Subcutaneous adipose tissue (tissue), 4 donors: ENCODE measurements around the gene COTL1. TPM values are rescaled to one million over a fixed set of nuclear protein-coding genes. Genes with fewer than 3 reads are reported as not detected.

Experiments used
- CTCF ChIP-seq: fragments of 450-650 bp; IDR thresholded peaks from one replicate; pipeline ENCODE4 v1.5.1; 2016; ENCODE audit warnings: low read depth, mild to moderate bottlenecking, control low read depth, antibody characterized with exemption, moderate library complexity
- total RNA-seq, 4 donors: library from RNA; depleted of rRNA; stranded (reverse); fragments of >200 nt; gene quantifications; one replicate each; pipeline ENCODE4 v1.1.0, GENCODE V29; 2016

The COTL1 gene
- total RNA-seq, 4 donors from 2014 or later = 27.5 to 114 (median 59.7) TPM

GRCh38 chr16:84572096-84572495, 45.8 kb downstream of the COTL1 start:
- no peak for TF ChIP-seq CTCF

- TF ChIP-seq CTCF = no peak
Measured at GRCh38 chr16:84571506-84571905, 46.4 kb downstream of the COTL1 start.

DNA sequence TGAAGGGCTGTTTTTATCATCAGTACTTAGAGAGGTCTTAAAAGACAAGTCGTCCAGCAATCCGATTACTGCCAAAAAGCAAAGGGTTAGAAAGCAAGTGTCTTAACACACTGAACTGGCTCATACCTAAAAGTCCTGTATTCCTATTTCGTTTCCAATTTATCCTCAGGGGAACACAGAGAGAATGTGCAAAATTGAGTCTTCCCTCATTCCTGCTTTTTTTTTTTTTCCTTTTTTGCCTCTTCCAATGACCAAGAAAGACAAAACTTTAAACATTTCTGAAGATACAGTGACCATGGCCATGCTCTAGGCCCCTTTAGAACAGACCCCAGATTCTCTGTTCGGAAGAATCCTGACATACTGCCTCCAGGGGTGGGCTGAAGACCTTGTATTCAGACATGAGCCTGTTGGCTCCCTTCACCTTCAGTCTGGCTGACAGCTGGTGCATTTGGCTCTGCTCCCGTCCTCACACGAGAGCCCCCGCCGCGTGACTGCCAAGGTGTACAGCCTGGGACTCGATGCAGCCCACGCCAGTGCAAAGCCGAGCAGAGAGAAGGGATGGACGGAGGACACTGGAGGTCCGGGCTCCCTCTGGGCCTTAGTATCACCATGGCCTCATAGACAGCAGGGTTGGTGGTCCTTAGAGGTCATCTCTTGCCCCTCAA, 47.0 kb downstream of the COTL1 start:
- no peak for TF ChIP-seq CTCF

DNA sequence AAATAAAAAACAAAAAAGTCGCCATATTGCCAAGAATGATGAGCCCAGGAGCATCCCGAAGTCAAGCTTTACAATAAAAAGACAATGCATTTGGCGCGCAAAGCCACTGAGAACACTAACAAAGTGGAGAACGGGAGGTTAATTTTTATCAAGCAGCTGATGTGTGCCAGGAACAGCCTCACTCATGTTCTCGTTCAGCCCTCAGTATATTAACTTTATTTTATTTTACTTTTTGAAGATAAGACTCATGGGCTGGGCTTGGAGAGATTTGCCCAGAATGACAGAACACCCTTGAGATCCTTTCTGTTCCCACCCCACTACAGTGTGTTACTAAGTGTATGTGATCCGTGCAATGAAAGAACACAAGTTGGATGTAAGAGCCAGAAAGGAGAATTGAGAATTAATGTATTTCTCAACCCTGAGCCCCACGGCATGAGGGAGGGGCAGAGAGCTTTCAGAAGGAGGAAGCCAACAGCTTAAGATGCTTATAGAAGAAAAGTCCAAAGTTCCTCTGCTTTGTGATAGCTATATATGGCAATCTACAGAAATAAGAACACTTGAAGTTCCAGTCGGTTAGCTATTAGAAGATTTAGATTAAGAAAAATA, 48.4 kb downstream of the COTL1 start:
- TF ChIP-seq CTCF = no peak

GRCh38 chr16:84568066-84568465, 49.8 kb downstream of the COTL1 start:
- TF ChIP-seq CTCF = no peak

DNA sequence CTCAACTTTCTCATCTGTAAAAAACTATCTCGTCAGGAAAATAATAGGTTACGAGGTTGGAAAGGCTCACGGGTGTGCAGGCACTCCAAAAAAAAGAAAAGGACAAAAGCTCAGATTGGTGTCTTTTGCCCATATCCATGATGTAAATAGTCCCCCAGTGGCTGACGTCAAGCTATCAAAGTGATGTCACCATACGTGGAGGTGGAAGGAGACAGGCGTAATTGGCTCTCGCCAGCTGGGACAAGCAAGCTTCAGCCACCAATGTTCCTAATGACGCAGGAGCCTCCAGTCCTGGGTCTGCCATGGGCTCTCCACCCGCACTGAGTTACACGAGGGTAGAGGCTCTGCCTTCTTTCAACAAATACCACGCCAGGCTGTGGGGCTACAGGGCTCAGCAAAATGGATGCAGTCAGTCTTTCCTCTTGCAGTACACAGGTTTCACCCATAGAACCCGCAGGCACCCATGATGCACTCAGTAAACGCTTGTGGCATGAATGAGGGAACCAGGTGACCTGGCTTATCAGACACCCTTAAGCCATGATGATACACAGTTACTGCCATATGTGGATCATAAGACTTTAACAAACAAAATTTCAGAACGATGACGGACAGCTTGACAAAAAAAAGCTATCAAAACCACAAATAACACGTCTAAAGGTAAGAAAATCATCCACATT, 50.5 kb downstream of the COTL1 start:
- no peak for TF ChIP-seq CTCF

DNA sequence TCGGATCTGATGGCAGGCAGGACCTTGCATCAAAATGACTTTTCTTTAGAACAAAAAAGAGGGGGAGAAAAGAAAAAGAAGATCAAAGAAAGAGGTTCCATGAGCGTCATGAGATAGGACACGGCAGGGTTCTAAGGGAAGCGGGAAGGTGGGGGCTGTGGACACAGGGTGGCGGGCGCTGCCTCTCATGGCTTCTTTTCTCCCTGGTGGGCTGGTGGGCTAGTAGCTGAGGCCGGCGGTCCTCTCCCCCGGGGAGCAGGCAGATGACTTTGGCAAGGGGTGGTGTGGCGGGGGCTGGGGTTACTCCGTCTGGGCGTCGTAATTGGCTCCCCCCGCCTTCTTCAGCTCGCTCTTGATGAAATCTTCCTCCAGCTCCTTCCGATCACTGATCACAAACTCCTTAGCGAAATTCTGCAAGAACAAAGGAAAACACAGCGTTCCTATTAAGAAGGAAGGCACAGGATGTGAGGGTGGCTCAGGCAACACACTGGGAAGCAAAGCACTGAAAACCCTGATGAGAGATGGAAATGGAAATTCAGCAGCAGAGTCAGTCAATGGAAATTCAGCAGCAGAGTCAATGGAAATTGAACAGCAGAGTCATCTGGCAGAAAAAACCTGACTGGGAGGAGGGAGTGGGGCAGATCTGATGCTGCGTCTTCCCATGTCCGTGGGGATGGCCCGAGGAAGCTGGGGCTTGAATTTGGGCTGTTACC, 51.2 kb downstream of the COTL1 start:
- no peak for TF ChIP-seq CTCF
